Measurements from ENCODE around the gene ALDH8A1.

- TF ChIP-seq CTCF (IDR thresholded peaks at IDR 0.05; ENCODE audit: insufficient read depth, low read depth, low read length) (no peak), EZH2 (IDR thresholded peaks at IDR 0.05; ENCODE audit: insufficient read depth, low read length) (no peak)
Observed at GRCh38 chr6:134997133-134997995, 47.5 kb upstream of the ALDH8A1 start.
